Measurements from ENCODE around the gene MRPL27.

- TF ChIP-seq REST (tag by site-specific recombination; IDR thresholded peaks at IDR 0.05) (no peak), MYNN (tag by site-specific recombination; IDR thresholded peaks at IDR 0.05; ENCODE audit: borderline replicate concordance) (no peak), CTCF (tag by site-specific recombination; IDR thresholded peaks at IDR 0.05) (no peak), ZNF23 (tag by site-specific recombination; IDR thresholded peaks at IDR 0.05; ENCODE audit: borderline replicate concordance) (no peak), HOXA7 (CRISPR knock-in tag; IDR thresholded peaks at IDR 0.05; ENCODE audit: borderline replicate concordance) (no peak), ZNF629 (tag by site-specific recombination; IDR thresholded peaks at IDR 0.05) (no peak), ZNF140 (tag by site-specific recombination; IDR thresholded peaks at IDR 0.05) (no peak), ZNF561 (tag by site-specific recombination; IDR thresholded peaks at IDR 0.05; ENCODE audit: borderline replicate concordance) (no peak), ZEB2 (tag by site-specific recombination; IDR thresholded peaks at IDR 0.05) (no peak)
Observed at GRCh38 chr17:50330151-50330775, 42.7 kb downstream of the MRPL27 start.
